Activated CD8-positive, alpha-beta T cell treated with anti-CD3 and anti-CD28 coated beads for 36 hours (primary cell): ENCODE data around the gene LYRM2. TPM values are rescaled to one million over a fixed set of nuclear protein-coding genes. Genes with fewer than 3 reads are reported as not detected.

ENCODE experiments used
- ATAC-seq: fragments of 200-7000 bp; cut with Tn5 transposase; one replicate; pipeline ENCODE4 v1.10.0; 2021; ENCODE audit warnings: mild to moderate bottlenecking, moderate library complexity
- CTCF ChIA-PET: fragments of 350-600 bp; sonication (Branson Sonifier 250); formaldehyde crosslinking; loops from one replicate; lab custom pipeline; 2021; ENCODE audit warnings: antibody characterized with exemption; lab: Charles Lee
- POLR2A ChIA-PET: fragments of 350-600 bp; sonication (Branson Sonifier 250); formaldehyde crosslinking; loops from one replicate; lab custom pipeline; 2021; ENCODE audit warnings: antibody characterized with exemption; lab: Charles Lee
- DNase-seq: peaks from one replicate; pipeline ENCODE4 v3.0.0-alpha.2; 2020
- H3K27ac Mint-ChIP-seq: one replicate; pipeline ENCODE4 v1.8.0; 2021; ENCODE audit warnings: mild to moderate bottlenecking, mixed read lengths
- H3K27me3 Mint-ChIP-seq: one replicate; pipeline ENCODE4 v1.8.0; 2021; ENCODE audit warnings: mixed read lengths
- H3K36me3 Mint-ChIP-seq: one replicate; pipeline ENCODE4 v1.8.0; 2021; ENCODE audit warnings: low read depth, mixed read lengths
- H3K4me1 Mint-ChIP-seq: one replicate; pipeline ENCODE4 v1.8.0; 2021; ENCODE audit warnings: low read depth, mixed read lengths
- H3K4me3 Mint-ChIP-seq: one replicate; pipeline ENCODE4 v1.8.0; 2021; ENCODE audit warnings: mild to moderate bottlenecking, moderate library complexity, mixed read lengths
- H3K9me3 Mint-ChIP-seq: one replicate; pipeline ENCODE4 v1.8.0; 2021; ENCODE audit warnings: mixed read lengths
- intact Hi-C: fragments of 100-400 bp; cut with micrococcal nuclease; formaldehyde crosslinking; loops from one replicate; pipeline ENCODE4 v1.10.0; 2022
- total RNA-seq, 2 experiments: library from RNA; stranded (reverse); gene quantifications; one replicate each; pipeline ENCODE4 v1.2.3, GENCODE V29; 2021
- TF ChIP-seq, protein P1 (sequence below): fragments of 200-600 bp; IDR thresholded peaks from one replicate; pipeline ENCODE4 v1.8.0; 2022; ENCODE audit warnings: antibody characterized with exemption, mild to moderate bottlenecking

LYRM2 gene
- total RNA-seq, 2 experiments from 2014 or later: 23.6 to 23.7 TPM

DNA sequence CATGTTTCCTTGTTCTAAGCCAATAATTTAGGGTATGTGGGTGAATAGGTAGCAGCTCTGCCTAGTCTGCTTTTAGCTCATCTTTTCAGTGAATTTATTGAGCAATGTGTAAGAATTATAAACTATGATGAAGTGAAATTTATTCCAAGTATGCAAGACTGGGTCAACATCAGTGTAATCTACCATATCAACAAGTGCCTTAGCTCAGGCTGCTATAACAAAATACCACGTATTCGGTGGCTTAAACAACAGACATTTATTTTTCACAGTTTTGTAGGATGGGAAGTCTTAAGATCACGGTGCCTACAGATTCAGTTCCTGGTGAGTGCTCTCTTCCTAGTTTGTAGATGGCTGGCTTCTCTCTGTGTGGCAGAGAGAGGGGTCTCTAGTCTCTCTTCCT lies 54.0 kb downstream of the LYRM2 start:
- CTCF ChIA-PET: no interaction called here
- Mint-ChIP-seq H3K4me3 (no peak overlapping the region), H3K27me3 (no peaks in the 10 kb centered on the region)

DNA sequence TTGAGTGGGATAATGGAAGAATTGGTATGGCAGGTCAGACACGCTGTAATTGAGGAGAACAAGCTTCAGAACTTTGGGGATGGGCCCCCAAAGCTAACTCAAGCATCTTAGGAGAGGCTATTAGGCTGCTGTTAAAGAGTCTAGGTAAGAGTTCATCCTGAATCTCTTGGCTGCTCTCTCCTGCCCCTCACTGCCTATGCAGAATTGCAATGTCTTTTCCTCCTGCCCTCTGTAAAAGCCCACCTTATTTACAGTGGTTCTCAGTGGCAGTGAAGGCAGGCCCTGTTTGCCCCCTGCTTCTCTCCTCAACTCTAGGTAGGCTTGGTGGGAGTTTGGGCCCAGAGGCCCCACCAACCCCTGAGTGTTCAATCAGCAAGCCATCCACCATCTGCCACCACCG lies 55.0 kb downstream of the LYRM2 start:
- CTCF ChIA-PET: no interaction called here
- H3K4me1 Mint-ChIP-seq: no peaks in the 10 kb centered on the region
- H3K9me3 Mint-ChIP-seq: no peaks in the 10 kb centered on the region
- POLR2A ChIA-PET: no interaction called here
- no peak for DNase-seq
- no peaks in the 10 kb centered on the region for H3K27me3 Mint-ChIP-seq
- ATAC-seq: no peak
- intact Hi-C loops: no loop called here
- no peaks in the 10 kb centered on the region for H3K36me3 Mint-ChIP-seq
- H3K27ac Mint-ChIP-seq: no peak overlapping the region
- no peak overlapping the region for H3K4me3 Mint-ChIP-seq
- TF ChIP-seq, protein P1, sequence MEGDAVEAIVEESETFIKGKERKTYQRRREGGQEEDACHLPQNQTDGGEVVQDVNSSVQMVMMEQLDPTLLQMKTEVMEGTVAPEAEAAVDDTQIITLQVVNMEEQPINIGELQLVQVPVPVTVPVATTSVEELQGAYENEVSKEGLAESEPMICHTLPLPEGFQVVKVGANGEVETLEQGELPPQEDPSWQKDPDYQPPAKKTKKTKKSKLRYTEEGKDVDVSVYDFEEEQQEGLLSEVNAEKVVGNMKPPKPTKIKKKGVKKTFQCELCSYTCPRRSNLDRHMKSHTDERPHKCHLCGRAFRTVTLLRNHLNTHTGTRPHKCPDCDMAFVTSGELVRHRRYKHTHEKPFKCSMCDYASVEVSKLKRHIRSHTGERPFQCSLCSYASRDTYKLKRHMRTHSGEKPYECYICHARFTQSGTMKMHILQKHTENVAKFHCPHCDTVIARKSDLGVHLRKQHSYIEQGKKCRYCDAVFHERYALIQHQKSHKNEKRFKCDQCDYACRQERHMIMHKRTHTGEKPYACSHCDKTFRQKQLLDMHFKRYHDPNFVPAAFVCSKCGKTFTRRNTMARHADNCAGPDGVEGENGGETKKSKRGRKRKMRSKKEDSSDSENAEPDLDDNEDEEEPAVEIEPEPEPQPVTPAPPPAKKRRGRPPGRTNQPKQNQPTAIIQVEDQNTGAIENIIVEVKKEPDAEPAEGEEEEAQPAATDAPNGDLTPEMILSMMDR: no peak

More for the DNA sequence above, 54.0 kb downstream of the LYRM2 start:
- intact Hi-C loops: no loop called here
- POLR2A ChIA-PET: no interaction called here
- TF ChIP-seq, protein P1: no peak
- Mint-ChIP-seq H3K4me1 (no peaks in the 10 kb centered on the region), H3K9me3 (no peaks in the 10 kb centered on the region), H3K27ac (no peak overlapping the region), H3K36me3 (no peaks in the 10 kb centered on the region)
- no peak for DNase-seq
- no peak for ATAC-seq

DNA sequence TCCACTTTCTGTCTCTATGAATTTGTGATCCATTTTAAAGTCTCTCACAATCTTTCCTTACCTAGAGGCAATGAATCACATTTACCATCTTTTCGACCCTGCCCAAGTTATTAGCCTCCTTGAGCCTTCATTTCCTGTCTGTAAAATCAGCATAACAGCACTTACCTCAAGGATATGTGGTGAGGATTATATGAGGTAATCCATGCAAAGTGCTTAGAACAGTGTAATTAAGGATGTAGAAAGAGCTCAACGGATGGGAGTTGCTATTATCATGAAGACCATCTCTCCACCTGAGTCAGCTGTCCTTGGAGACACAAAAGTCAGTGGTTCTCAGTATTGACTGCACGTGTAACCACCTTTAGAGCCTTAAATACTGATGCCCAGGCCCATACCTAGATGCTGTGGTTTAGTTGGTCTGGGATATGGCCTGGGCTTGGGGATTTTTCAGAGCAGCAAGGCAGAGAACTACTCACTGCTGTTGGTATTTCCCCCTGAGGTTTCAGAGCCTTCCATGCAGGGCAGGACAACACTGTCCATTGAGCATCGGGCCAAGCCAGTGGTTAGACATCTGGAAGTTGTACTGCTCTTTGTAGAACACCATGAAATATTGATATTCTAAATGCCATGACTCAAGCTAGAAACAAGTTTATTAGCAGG lies 55.8 kb downstream of the LYRM2 start:
- peak; percentile 17 for ATAC-seq
- ChIA-PET CTCF (interaction anchor here (1.6 kb wide), 1 partner anchor 10 kb away, joined by 6 read pairs; no protein-coding TSS in a partner anchor), POLR2A (no interaction called here)
- Mint-ChIP-seq H3K27me3 (peaks cover 1% of the 10 kb centered on the region), H3K27ac (no peak overlapping the region), H3K36me3 (no peaks in the 10 kb centered on the region), H3K4me1 (no peaks in the 10 kb centered on the region), H3K4me3 (no peak overlapping the region), H3K9me3 (no peaks in the 10 kb centered on the region)
- intact Hi-C loops: no loop called here
- TF ChIP-seq, protein P1: no peak
- no peak for DNase-seq

- TF ChIP-seq, protein P1: no peak
- no peak overlapping the region for H3K27ac Mint-ChIP-seq
- H3K4me1 Mint-ChIP-seq: no peaks in the 10 kb centered on the region
- ChIA-PET CTCF (interaction anchor here (1.6 kb wide), 1 partner anchor 9 kb away, joined by 6 read pairs; no protein-coding TSS in a partner anchor), POLR2A (no interaction called here)
- intact Hi-C loops: no loop called here
- H3K9me3 Mint-ChIP-seq: no peaks in the 10 kb centered on the region
- no peaks in the 10 kb centered on the region for H3K36me3 Mint-ChIP-seq
- H3K4me3 Mint-ChIP-seq: no peak overlapping the region
- H3K27me3 Mint-ChIP-seq: peaks cover 1% of the 10 kb centered on the region
- no peak for DNase-seq
- ATAC-seq: no peak
These were observed 56.9 kb downstream of the LYRM2 start for GRCh38 chr6:89581689-89582088.

DNA sequence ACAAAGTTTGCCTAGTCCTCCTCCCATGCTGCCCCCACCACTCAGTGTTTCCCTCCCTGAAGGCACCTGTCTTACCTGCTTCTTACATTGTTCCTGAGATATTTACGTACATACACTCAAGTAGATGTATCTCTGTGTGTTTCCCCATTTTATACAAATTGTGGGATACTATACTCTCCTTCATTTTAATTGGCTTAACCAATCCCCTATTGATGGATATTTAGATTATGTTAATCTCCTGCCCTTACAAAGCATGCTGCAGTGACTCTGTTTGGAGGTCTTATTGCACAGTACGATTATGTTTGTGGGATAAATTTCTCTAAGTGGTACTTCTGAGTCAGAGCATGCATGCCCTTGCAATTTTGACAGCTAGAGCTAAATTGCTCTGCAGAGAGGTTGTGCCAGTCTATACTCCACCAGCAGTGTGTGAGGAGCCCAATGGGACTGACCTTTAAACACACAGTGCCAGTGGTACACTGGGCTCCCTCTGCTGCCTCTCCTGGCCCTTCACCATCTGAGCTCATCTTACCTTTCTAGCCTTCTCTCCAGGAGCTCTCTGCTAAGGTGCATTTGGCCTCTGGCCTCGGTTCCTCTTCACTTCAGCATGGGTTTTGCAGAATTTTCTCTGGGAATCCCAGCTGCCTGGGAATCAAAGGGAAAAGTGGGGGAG lies 57.4 kb downstream of the LYRM2 start:
- no peaks in the 10 kb centered on the region for H3K36me3 Mint-ChIP-seq
- H3K9me3 Mint-ChIP-seq: no peaks in the 10 kb centered on the region
- ChIA-PET CTCF (interaction anchor here (1.6 kb wide), 1 partner anchor 9 kb away, joined by 6 read pairs; no protein-coding TSS in a partner anchor), POLR2A (no interaction called here)
- DNase-seq (no peak), ATAC-seq (peak; percentile 17)
- H3K4me3 Mint-ChIP-seq: no peak overlapping the region
- H3K27me3 Mint-ChIP-seq: peaks cover 1% of the 10 kb centered on the region
- intact Hi-C loops: no loop called here
- H3K4me1 Mint-ChIP-seq: no peaks in the 10 kb centered on the region
- TF ChIP-seq, protein P1: no peak
- no peak overlapping the region for H3K27ac Mint-ChIP-seq
